ENCODE results near the gene CHML.

Gene CHML

GRCh38 chr1:241614572-241614971, 25.6 kb downstream of the CHML start:
- no peak for DNase-seq

GRCh38 chr1:241614144-241614543, 26.0 kb downstream of the CHML start:
- no peak for DNase-seq

- DNase-seq = no peak
Observed at GRCh38 chr1:241612533-241613477, 27.4 kb downstream of the CHML start.

GRCh38 chr1:241611736-241612135, 28.4 kb downstream of the CHML start:
- DNase-seq = no peak

GRCh38 chr1:241611063-241611462, 29.1 kb downstream of the CHML start:
- DNase-seq = peak; percentile 71

GRCh38 chr1:241610056-241610815, 29.9 kb downstream of the CHML start:
- no peak for DNase-seq

GRCh38 chr1:241608379-241609033, 31.7 kb downstream of the CHML start:
- DNase-seq = no peak

- DNase-seq = no peak
Observed at GRCh38 chr1:241607497-241607896, 32.7 kb downstream of the CHML start.

GRCh38 chr1:241606544-241606943, 33.6 kb downstream of the CHML start:
- no peak for DNase-seq

- no peak for DNase-seq
Observed at GRCh38 chr1:241605146-241605805, 34.9 kb downstream of the CHML start.

- no peak for DNase-seq
Observed at GRCh38 chr1:241603731-241604245, 36.4 kb downstream of the CHML start.

- DNase-seq = no peak
Observed at GRCh38 chr1:241600496-241600901, 39.7 kb downstream of the CHML start.

- no peak for DNase-seq
Observed at GRCh38 chr1:241598249-241598648, 41.9 kb downstream of the CHML start.

GRCh38 chr1:241596633-241597032, 43.5 kb downstream of the CHML start:
- DNase-seq = no peak

GRCh38 chr1:241593186-241593585, 47.0 kb downstream of the CHML start:
- no peak for DNase-seq

- DNase-seq = no peak
Observed at GRCh38 chr1:241592273-241592958, 47.8 kb downstream of the CHML start.

GRCh38 chr1:241591736-241592135, 48.4 kb downstream of the CHML start:
- no peak for DNase-seq

GRCh38 chr1:241591317-241591716, 48.9 kb downstream of the CHML start:
- no peak for DNase-seq

GRCh38 chr1:241590719-241591118, 49.5 kb downstream of the CHML start:
- DNase-seq = no peak

Data from midbrain (tissue), 1 donor.